ENCODE results near the gene BTBD8.
"Not testable (repeated sequence)": the region's sequence is repeated elsewhere in the genome, so short reads cannot be mapped to it uniquely, and the experiment has no call there.

The BTBD8 gene

GRCh38 chr1:92080128-92080985 lies at the start of gene BTBD8:
TSS of gene BTBD8 (plus strand) at chr1:92080345. CDS start at chr1:92080572, 227 bp downstream.
- peak; percentile 73 for DNase-seq (ENCODE audit: low read depth)

- no peak for DNase-seq (ENCODE audit: low read depth)
Measured at GRCh38 chr1:92030656-92031107, 49.5 kb upstream of the BTBD8 start.

GRCh38 chr1:92031281-92032110 lies 48.6 kb upstream of the BTBD8 start:
- DNase-seq (ENCODE audit: low read depth): peak; percentile 2

- no peak for DNase-seq (ENCODE audit: low read depth)
Measured at GRCh38 chr1:92037400-92037799, 42.7 kb upstream of the BTBD8 start.

- no peak for DNase-seq (ENCODE audit: low read depth)
Measured at GRCh38 chr1:92038695-92039346, 41.3 kb upstream of the BTBD8 start.

- no peak for DNase-seq (ENCODE audit: low read depth)
Measured at GRCh38 chr1:92040971-92041370, 39.2 kb upstream of the BTBD8 start.

- no peak for DNase-seq (ENCODE audit: low read depth)
Measured at GRCh38 chr1:92043621-92044020, 36.5 kb upstream of the BTBD8 start.

- no peak for DNase-seq (ENCODE audit: low read depth)
Measured at GRCh38 chr1:92045766-92046495, 34.2 kb upstream of the BTBD8 start.

GRCh38 chr1:92051948-92052347 lies 28.2 kb upstream of the BTBD8 start:
- no peak for DNase-seq (ENCODE audit: low read depth)

GRCh38 chr1:92065042-92065441 lies 15.1 kb upstream of the BTBD8 start:
- DNase-seq (ENCODE audit: low read depth): no peak

GRCh38 chr1:92066321-92066720 lies 13.8 kb upstream of the BTBD8 start:
- no peak for DNase-seq (ENCODE audit: low read depth)

- no peak for DNase-seq (ENCODE audit: low read depth)
Measured at GRCh38 chr1:92070892-92071291, 9.3 kb upstream of the BTBD8 start.

GRCh38 chr1:92074446-92074845 lies 5.7 kb upstream of the BTBD8 start:
- not testable (repeated sequence) for DNase-seq (ENCODE audit: low read depth)

- no peak for DNase-seq (ENCODE audit: low read depth)
Measured at GRCh38 chr1:92075311-92075710, 4.8 kb upstream of the BTBD8 start, which contains the start of gene SETSIP. TSS of gene SETSIP (minus strand) at chr1:92075411. CDS start at chr1:92075411, 0 bp downstream.

- DNase-seq (ENCODE audit: low read depth): no peak
Measured at GRCh38 chr1:92076363-92076762, 3.8 kb upstream of the BTBD8 start.

- DNase-seq (ENCODE audit: low read depth): not testable (repeated sequence)
Measured at GRCh38 chr1:92078077-92078476, 2.1 kb upstream of the BTBD8 start.

- no peak for DNase-seq (ENCODE audit: low read depth)
Measured at GRCh38 chr1:92079441-92079840, 704 bp upstream of the BTBD8 start.

- DNase-seq (ENCODE audit: low read depth): no peak
Measured at GRCh38 chr1:92081031-92081430, 886 bp downstream of the BTBD8 start.

- DNase-seq (ENCODE audit: low read depth): no peak
Measured at GRCh38 chr1:92084651-92085050, 4.5 kb downstream of the BTBD8 start.

- no peak for DNase-seq (ENCODE audit: low read depth)
Measured at GRCh38 chr1:92085727-92086126, 5.6 kb downstream of the BTBD8 start.

- DNase-seq (ENCODE audit: low read depth): no peak
Measured at GRCh38 chr1:92087542-92087941, 7.4 kb downstream of the BTBD8 start.

GRCh38 chr1:92091625-92092024 lies 11.5 kb downstream of the BTBD8 start:
- no peak for DNase-seq (ENCODE audit: low read depth)

All from stromal cell of bone marrow (primary cell).